EH (cell line): Measurements from ENCODE around the gene WDR48.

ENCODE experiments used
- DNase-seq: peaks from one replicate; pipeline ENCODE4 v3.0.0-alpha.2; 2015; ENCODE audit warnings: low read depth

The WDR48 gene

GRCh38 chr3:39124876-39125840, 73.3 kb downstream of the WDR48 start:
- peak; percentile 65 for DNase-seq

- peak; percentile 75 for DNase-seq
Observed at GRCh38 chr3:39125841-39126500, 74.2 kb downstream of the WDR48 start.

GRCh38 chr3:39126532-39127071, 74.8 kb downstream of the WDR48 start:
- DNase-seq, result peak; percentile 63

- DNase-seq, result no peak
Observed at GRCh38 chr3:39127269-39127907, 75.6 kb downstream of the WDR48 start.

- no peak for DNase-seq
Observed at GRCh38 chr3:39127908-39128304, 76.1 kb downstream of the WDR48 start.

- no peak for DNase-seq
Observed at GRCh38 chr3:39128951-39129350, 77.1 kb downstream of the WDR48 start.

GRCh38 chr3:39130026-39130425, 78.2 kb downstream of the WDR48 start:
- DNase-seq, result no peak

GRCh38 chr3:39130693-39131265, 79.0 kb downstream of the WDR48 start:
- DNase-seq, result no peak

- no peak for DNase-seq
Observed at GRCh38 chr3:39132096-39133092, 80.6 kb downstream of the WDR48 start.

- no peak for DNase-seq
Observed at GRCh38 chr3:39133093-39133490, 81.3 kb downstream of the WDR48 start.

GRCh38 chr3:39133822-39134221, 82.0 kb downstream of the WDR48 start:
- DNase-seq, result no peak

GRCh38 chr3:39134305-39134704, 82.5 kb downstream of the WDR48 start:
- DNase-seq, result no peak

- no peak for DNase-seq
Observed at GRCh38 chr3:39135170-39135805, 83.5 kb downstream of the WDR48 start.

GRCh38 chr3:39136533-39137434, 85.0 kb downstream of the WDR48 start:
- no peak for DNase-seq

GRCh38 chr3:39137435-39137936, 85.7 kb downstream of the WDR48 start:
- DNase-seq, result no peak

- DNase-seq, result no peak
Observed at GRCh38 chr3:39137991-39138803, 86.4 kb downstream of the WDR48 start.

GRCh38 chr3:39138804-39139415, 87.1 kb downstream of the WDR48 start:
- DNase-seq, result no peak

GRCh38 chr3:39139442-39139841, 87.6 kb downstream of the WDR48 start:
- no peak for DNase-seq
